GM19193 (cell line): Measurements from ENCODE around the gene IMPACT.

ENCODE experiments used
- POLR2A ChIP-seq: IDR thresholded peaks from 4 replicates; pipeline ENCODE4 v1.6.1; 2011; ENCODE audit not compliant: insufficient read depth, insufficient read length; ENCODE audit errors: extremely low read depth

Gene IMPACT

DNA sequence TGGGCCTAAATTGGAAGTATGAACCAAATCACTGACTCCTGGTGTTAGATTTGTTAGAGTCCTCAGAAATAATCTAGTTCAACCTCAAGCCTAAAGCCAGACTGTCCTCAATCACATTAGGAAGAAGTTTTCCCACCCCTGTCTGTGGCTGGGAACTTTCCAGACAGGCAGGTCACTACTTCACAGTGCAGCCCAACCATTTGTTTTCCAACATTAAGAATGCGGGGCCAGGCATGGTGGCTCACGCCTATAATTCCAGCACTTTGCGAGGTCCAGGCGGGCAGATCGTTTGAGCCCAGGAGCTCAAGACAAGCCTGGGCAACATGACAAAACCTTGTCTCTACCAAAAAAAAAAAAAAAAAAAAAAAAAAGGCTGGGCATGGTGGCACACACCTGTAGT, 23.4 kb upstream of the IMPACT start:
- TF ChIP-seq POLR2A = no peak

DNA sequence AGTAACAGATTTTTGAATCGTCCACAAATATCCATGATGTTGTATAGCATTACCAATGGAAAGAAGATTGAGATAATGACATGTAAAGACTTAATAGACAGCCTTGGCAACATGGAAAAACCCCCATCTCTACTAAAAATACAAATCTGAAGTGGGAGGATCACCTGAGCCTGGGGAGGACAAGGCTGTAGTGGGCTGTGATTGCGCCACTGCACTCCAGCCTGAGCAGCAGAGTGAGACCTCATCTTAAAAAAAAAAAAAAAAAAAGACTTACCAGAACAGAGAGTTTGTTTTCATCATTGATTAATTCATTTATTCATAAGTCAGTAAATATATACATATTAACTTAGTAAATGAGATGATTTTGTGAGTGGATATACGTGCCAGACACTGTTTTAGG, 21.9 kb upstream of the IMPACT start:
- no peak for TF ChIP-seq POLR2A

DNA sequence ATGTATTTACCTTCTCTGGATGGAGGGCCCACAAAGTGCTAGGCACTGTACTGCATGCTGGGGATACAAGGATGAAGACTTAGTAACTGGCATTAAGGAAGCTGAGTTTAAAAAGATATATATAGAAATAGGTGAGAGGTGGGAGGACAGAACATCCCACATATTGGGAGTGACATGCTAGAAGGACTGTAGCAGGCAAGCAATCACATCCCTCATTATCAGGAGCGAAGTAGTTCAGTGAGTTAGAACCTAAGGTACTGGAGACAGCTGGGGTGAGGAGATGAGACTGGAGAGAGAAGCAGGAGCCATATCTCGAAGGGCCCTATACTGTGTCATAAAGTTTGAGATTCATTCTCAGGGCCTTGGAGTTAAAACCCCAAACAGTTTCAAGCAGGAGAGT, 18.0 kb upstream of the IMPACT start:
- no peak for TF ChIP-seq POLR2A

DNA sequence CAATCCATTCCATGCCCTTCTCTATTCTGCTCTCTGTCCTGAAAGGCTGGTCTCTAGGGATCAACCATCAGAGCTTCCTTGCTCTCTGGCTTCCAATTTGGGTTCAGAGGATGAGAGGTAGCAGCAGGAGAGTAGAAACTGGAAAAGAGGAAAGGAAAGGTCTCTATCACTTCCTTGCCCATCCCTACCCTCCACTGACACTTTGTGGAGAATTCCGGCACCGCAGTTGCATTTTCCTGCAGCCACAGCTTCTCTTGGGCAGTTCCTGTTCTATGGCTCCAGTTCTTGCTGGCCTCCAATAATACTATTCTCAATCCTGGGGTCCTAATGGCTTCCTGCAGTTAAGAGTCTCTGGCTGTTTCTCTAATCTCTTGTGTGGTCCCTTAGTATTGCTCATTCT, 13.3 kb upstream of the IMPACT start:
- TF ChIP-seq POLR2A = no peak

DNA sequence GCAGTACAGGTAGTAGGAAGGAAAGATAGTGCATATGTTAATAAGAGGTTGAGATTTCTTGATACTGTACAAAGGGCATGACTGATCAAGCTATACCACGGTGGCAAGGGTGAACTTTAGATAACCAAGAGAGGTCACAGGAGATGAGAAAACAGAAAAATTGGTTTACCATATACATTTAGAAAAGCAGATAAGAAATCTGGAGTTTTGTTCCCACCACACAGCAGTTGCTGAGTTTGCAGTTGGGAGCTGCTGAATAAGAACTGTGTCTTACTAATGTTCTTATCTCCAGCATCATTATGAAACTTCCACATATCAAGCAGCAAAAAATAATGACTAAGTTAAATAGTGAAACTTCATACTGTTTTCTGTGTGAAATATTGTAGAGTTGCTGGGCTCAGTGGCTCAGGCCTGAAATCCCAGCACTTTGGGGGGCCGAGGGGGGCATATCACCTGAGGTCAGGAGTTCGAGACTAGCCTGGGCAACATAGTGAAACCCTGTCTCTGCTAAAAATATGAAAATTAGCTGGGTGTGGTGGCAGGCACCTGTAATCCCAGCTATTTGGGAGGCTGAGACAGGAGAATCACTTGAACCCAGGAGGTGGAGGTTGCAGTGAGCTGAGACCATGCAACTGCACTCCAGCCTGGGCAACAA, 12.0 kb upstream of the IMPACT start:
- no peak for TF ChIP-seq POLR2A

DNA sequence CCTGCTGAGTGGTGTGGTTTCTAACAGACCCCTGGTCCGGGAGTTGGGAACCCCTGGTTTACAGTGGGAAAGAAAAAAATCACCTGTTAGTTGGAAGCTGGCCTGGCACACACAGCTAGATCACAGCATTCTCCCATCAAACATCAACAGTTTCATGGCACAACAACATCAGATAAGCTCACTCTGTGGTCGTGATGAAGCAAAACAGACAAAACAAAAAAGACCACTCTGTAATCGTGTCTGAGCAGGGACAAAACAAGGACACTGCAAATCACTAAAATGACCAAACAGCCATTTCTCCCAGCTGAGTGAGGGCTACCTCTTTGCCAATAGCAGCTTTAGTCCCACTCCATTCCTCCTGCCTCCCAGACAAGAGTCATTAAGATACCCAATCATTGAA, 9.0 kb upstream of the IMPACT start:
- no peak for TF ChIP-seq POLR2A

DNA sequence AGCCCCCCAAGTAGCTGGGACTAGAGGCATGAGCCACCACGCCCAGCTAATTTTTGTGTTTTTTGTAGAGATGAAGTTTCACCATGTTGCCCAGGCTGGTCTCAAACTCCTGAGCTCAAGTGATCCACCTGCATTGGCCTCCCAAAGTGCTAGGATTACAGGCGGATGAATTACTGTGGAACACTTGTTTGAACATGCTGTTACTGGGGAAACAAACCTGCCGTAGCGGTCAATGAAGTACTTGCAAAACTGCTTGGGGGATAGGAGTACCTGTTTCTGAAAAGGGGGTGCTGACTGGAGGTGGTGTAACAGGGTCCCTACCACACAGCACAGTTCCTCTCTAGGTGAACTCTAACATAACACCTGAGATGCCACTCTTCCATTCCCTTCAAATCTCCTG, 5.9 kb upstream of the IMPACT start:
- TF ChIP-seq POLR2A = no peak

DNA sequence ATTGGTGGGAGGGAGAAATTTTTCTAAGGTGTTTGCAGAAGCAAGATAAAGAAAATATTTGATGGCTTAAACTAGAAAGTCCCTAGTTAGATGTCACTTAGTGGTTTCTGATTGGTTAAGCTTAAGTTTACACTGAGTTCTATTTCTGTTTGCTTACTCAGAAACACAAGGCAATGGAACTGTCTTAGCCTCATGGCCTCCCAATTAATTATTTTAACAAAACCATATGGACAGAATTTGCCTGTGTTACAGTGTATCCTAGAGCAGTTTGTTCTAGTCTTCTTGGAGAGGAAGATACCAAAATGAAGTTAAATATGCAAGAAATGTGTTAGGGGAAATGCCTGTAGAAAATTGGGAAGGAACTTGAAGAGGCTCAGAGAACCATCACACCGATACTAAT, 4.6 kb upstream of the IMPACT start:
- no peak for TF ChIP-seq POLR2A

DNA sequence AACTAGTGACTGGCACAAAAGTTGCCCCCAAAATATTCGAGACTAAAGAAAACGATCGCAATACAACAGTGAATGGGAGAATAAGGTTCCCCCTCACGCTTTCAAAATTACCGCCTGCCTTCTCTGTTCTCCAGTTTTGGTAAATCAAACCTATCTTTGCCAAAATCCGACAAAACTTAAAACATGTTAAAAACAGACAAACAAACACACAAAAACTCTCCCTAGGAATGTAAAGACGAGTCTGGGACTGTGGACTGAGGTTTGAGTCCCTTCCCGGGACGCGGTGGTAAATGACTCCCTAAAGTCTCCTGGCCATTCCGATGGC, 435 bp upstream of the IMPACT start:
- no peak for TF ChIP-seq POLR2A

DNA sequence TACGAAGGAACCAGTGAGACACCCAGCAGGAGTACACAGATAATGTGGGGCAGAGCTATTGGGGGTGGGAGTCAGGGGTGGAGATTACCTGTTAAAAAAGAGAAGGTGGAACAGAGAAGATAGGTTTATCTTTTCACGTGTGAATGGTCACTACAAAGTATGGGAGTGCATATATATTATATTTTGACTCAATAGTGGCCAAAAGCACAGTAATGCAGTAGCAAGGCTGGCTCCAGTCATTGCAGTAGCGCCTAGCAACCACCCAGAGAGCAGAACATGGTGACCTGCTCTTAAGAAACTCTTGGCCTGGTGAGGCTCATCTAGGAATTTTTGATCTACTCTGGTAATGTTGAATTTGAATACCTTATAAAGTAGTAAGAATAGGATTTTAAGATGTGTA, 1.0 kb downstream of the IMPACT start:
- TF ChIP-seq POLR2A = no peak

DNA sequence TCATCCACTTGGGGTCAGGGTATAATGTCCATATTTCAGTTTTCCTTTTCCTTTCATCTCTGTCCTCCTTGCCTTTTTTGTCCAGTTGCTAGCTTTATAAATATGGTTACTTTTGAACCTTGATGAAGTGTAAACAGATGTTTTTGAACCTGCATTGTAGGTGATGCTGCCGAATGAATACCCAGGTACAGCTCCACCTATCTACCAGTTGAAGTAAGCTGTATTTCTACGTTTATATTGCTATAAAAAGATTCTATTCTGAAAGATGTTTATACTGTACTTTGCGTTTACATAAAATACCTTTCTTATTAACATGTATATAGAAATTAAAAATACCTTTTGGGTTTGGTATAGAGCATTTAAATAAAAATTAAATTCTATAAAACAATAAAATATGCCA, 2.2 kb downstream of the IMPACT start:
- TF ChIP-seq POLR2A = no peak

DNA sequence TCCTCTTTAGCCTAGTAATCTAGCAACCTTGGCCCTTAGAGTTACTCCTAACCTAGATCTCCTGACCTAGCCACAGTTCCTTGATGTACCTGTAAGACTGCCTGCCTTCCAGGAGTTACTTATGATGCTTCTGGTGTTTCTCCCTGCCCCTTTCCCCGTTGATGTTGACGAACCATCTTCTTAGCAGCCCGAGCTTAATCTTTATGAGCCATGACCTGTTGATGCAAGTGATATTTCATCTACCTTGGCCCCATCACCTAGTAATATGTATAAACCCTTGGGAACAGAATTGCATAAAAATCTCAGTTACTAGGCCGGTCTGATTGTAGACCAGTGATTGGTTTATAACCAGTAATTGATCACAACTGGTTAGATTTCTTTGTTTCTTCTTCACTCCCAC, 2.7 kb downstream of the IMPACT start:
- TF ChIP-seq POLR2A = no peak

DNA sequence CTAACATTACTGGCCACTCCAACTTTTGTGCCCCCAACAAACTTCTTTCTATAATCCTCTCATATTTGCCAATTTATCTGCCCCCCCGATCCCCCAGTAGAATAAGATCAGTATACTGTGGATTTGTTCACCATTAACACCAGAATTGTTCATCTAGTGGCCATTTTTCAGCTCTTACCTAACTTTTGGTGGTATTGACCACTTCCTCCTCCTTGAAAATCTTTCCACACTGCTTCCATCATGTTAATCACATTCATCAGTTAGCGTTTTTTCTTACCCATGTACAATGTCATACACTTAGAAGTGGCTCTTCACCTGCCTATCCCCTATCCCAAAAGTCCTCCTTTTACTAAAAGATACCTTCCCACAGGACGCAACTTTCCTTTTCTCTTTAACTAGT, 6.1 kb downstream of the IMPACT start:
- no peak for TF ChIP-seq POLR2A

DNA sequence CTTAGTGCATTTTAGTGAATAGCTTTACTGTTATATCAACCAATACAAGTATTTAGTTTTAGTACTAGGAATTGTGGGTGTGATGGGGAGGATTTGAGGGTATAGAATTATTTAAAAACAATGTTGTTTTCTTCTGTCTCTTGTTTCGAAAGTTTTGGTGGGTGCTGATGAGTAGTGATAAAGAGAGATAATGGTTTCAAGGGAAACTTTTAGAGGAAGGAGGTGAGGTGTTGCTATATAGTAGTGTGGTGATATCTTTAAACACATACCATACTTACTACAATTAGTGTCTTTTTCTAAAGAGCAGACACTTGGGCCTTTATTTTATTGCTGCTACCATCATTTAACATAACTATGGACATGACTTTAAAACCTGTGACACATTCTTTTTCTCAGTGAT, 10.5 kb downstream of the IMPACT start:
- TF ChIP-seq POLR2A = no peak

DNA sequence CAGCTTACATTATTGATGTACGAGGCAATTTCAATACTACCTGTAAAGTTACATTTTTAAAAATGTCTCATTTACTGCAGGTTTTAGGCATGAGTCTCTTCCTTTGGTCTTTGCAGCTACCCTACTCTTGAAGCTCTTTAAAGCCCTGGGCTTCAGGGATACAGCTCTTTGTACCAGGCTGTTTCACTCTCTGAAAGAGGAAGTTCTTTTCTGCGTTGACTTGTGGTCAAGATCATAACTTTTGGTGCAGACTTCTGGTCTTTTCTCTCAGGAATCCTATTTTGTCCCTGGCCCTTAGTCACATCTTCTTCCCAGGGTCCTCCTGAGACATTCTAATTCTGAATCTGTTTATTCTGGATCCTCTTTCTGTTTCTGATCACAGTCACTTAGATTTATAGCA, 17.4 kb downstream of the IMPACT start:
- no peak for TF ChIP-seq POLR2A

DNA sequence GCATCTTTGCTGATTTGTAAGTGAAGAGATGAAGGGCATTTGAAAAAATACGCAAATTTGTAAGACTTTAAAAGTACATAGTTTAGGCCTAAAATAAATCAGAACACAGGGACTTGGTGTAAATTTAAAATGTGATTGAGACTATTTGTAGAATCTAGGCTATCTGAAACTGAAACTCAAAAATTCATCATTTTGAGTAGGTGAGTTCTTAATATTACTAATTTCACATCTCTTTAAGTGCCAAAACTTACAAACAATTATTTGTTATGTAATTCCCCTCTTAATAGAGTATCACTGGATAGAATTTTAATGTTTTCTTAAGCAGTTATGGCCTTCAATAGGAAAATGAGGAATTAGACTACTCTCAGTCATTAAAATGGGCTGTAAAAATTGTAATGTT, 20.0 kb downstream of the IMPACT start:
- no peak for TF ChIP-seq POLR2A

DNA sequence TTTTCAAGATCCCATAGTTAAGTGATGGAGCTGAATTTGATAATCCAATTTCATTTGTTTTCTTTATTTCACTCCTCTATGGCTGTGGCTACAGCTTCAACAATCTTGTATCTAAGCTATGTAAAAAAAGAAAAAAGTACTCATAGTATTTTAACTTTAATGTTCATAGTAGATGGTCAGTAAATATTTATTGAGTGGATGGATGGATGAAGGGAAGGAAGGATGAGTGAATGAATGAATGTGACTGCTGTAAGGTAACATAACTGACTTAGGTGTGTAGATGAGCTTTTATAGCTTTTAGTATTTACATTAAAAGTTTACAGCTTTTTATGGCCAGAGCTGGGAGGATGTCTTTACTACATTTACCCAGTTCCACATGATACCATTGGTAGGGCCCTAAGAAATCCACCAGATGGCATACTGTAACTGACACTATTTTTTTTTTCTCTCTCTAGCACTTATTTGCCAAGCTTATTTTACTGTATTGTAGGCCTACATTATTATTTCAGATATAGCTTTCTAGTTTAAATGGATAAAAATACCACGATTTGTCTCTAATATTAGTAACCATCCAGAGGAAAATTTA, 20.6 kb downstream of the IMPACT start:
- TF ChIP-seq POLR2A = no peak
